Transverse colon (tissue), 4 donors: Measurements from ENCODE around the gene CHADL. TPM values are rescaled to one million over a fixed set of nuclear protein-coding genes. Genes with fewer than 3 reads are reported as not detected.
A peak's percentile ranks its signal among the peaks of the same experiment; 100 is the strongest.

Source experiments
- DNase-seq: peaks from one replicate; pipeline ENCODE4 v3.0.0-alpha.2; 2019
- H3K27ac ChIP-seq, 4 donors: fragments of 200-600 bp; sonication (generic); 2 replicates each; pipeline ENCODE4 v1.5.1; 2016 to 2018; ENCODE audit warnings: inconsistent platforms in 4 of 4
- H3K27me3 ChIP-seq: fragments of 200-600 bp; sonication (generic); 2 replicates; pipeline ENCODE4 v1.5.1; 2017; ENCODE audit warnings: inconsistent platforms
- H3K36me3 ChIP-seq, 4 donors: fragments of 200-600 bp; sonication (generic); 2 replicates each; pipeline ENCODE4 v1.5.1; 2017 to 2019; ENCODE audit warnings: inconsistent platforms in 4 of 4
- H3K4me1 ChIP-seq, 4 donors: fragments of 200-600 bp; sonication (generic); 2 replicates each; pipeline ENCODE4 v1.5.1; 2017 to 2020; ENCODE audit warnings: inconsistent platforms in 4 of 4
- H3K4me3 ChIP-seq, 4 donors: fragments of 200-600 bp; sonication (generic); 1 replicate in 1 of 4; 2 replicates in 3 of 4; pipeline versions ENCODE4 v1.5.1 to v1.6.1; 2017 to 2019; ENCODE audit warnings: inconsistent platforms in 4 of 4
- H3K9me3 ChIP-seq, 2 donors: fragments of 200-600 bp; sonication (generic); 2 replicates each; pipeline ENCODE4 v1.5.1; 2017 to 2019; ENCODE audit warnings: inconsistent platforms in 2 of 2
- EP300 ChIP-seq: sonication (generic); formaldehyde crosslinking; IDR thresholded peaks from one replicate; pipeline ENCODE4 v1.6.1; 2017; ENCODE audit warnings: antibody characterized with exemption, low read depth
- POLR2A ChIP-seq: fragments of 450-650 bp; IDR thresholded peaks from one replicate; pipeline ENCODE4 v1.6.1; 2016; ENCODE audit warnings: antibody characterized with exemption, mild to moderate bottlenecking, moderate library complexity
- POLR2AphosphoS5 ChIP-seq, 3 donors: sonication (generic); formaldehyde crosslinking; IDR thresholded peaks; one replicate each; pipeline ENCODE4 v1.6.1; 2016; ENCODE audit warnings: antibody characterized with exemption in 3 of 3
- WGBS, 2 donors: methylation state at CpG; one replicate each; pipeline ENCODE4 v1.1.5; 2018; ENCODE audit warnings: low coverage in 1 of 2; 5-methylcytosine and 5-hydroxymethylcytosine counted together
- in situ Hi-C, 4 donors: fragments of 200-750 bp; cut with MboI; loops; one replicate each; pipeline versions ENCODE4 v1.15.0 to v1.15.1; 2017; ENCODE audit warnings: low sequenced_read_pairs in 3 of 4, low pct_ligation_motif_present in 1 of 4, low pct_unique_long_range_greater_than_20kb in 1 of 4
- intact Hi-C: fragments of 100-400 bp; cut with DNase I; formaldehyde crosslinking; loops from one replicate; pipeline ENCODE4 v1.15.1; 2023; ENCODE audit warnings: low total_unique reads
- total RNA-seq, 4 donors: library from RNA; depleted of rRNA; stranded (reverse); fragments of >200 nt; gene quantifications; one replicate each; pipeline ENCODE4 v1.1.0, GENCODE V29; 2016
- TF ChIP-seq, protein P1 (sequence below), 5 experiments: fragments of 200-600 bp in 3 of 5; fragments of 450-650 bp in 2 of 5; sonication (generic) in 3 of 5; IDR thresholded peaks; 1 replicate in 2 of 5; 2 replicates in 3 of 5; pipeline ENCODE4 v1.5.1; 2016 to 2017; ENCODE audit warnings: antibody characterized with exemption in 5 of 5, inconsistent platforms in 3 of 5, mild to moderate bottlenecking in 2 of 5, moderate library complexity in 1 of 5

CHADL gene
- total RNA-seq, 4 donors from 2014 or later, result 3.0 to 20.6 (median 5.3) TPM

DNA sequence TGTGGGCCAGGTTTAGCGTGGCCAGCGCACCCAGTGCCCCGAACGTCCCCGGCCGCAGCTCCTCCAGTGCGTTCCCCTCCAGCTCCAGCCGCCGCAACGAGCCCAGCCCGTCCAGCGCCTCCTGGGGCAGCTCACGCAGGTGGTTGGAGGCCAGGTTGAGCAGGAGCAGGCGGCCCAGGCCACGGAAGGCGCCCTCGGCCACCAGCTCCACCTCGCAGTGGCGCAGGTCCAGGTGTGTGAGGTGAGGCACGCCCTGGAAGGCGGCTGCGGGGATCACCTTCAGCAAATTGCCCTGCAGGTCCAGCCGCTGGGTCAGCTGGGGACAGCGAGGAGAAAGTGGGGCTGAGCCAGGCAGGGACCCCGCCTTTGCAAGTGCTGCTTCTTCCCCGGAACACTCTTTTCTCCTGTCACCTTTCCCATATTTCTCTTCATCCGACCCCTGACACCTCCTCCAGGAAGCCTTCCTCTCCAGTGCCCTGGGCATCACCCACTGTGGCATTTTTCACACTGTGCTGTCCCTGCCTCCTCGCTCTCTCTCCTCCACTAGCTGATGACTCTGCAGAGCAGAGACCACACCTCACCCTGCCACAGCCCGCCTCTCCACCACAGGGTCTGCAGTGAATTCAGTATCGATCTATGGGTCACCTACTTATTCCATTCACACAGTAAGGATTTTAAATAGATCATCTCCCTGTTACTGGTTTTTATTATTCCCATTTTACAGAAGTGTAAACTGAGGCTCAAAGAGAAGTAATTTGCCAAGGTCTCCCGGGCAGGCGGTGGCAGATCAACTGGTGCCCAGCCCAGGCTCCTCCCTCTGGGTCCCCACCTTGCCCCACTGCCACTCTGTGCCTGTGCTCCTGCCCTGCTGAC, 1.9 kb downstream of the CHADL start:
- no peaks in the 10 kb centered on the region for H3K27me3 ChIP-seq
- no peak overlapping the region for H3K4me3 ChIP-seq
- in situ Hi-C loops (no loop called here), intact Hi-C loops (no loop called here)
- no peaks in the 10 kb centered on the region for H3K36me3 ChIP-seq
- TF ChIP-seq POLR2AphosphoS5 (IDR thresholded peaks at IDR 0.05) (no peak), POLR2A (no peak)
- DNase-seq, result no peak
- no peak overlapping the region for H3K27ac ChIP-seq
- WGBS, 2 donors, result 88% methylated on average over 27 of the region's 32 CpGs; no CpG with 5 or more reads in 1 of the 2 donors
- peaks cover 6 to 15% (median 13%) of the 10 kb centered on the region in 4 donors for H3K4me1 ChIP-seq
- H3K9me3 ChIP-seq, result no peaks in the 10 kb centered on the region

DNA sequence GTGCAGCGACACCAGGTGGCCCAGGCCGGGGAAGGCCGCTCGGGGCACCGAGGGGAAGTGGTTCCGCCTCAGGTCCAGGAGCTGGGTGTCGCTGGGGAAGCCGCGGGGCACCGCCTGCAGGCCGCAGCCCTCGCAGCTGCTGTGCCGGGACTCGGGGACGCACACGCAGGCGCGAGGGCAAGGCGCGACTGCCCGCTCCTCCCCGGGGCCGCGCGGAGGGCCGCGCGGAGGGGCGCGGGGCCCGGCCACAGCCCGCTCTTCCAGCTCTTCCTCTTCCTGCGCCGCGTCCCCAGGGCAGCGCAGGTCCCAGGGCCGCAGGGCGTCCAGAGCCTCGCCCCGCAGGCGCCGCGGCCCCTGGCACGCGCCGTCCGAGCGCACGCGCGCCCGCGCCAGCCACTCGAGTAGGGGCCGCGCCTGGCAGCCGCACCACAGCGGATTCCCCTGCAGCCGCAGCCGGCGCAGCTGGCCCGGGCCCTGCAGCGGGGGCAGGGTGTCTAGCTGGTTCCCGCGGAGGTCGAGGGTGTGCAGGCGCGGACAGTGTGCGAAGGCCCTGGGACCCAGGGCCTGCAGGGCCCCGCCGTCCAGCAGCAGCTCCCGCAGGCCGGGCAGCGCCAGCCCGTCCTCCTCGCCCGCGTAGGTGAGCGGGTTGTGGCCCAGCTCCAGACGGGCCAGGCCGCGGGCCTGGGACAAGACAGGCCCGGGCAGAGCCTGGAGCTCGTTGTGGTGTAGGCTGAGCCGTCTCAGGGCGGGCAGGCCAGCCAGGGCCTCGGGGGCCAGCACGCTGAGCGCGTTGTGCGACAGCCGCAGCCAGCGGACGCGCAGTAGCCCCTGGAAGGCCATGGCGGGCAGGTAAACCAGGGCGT, 2.8 kb downstream of the CHADL start:
- in situ Hi-C loops, result no loop called here
- intact Hi-C loops, result no loop called here
- no peaks in the 10 kb centered on the region for H3K36me3 ChIP-seq
- WGBS, 2 donors, result 26% methylated on average over 27 of the region's 97 CpGs; no CpG with 5 or more reads in 1 of the 2 donors
- H3K4me1 ChIP-seq, result peaks cover 6 to 15% (median 13%) of the 10 kb centered on the region in 4 donors
- no peaks in the 10 kb centered on the region for H3K27me3 ChIP-seq
- peak overlapping the region; percentile 10 to 50 (median 39) for H3K27ac ChIP-seq
- TF ChIP-seq POLR2A, result no peak
- TF ChIP-seq, protein P1, sequence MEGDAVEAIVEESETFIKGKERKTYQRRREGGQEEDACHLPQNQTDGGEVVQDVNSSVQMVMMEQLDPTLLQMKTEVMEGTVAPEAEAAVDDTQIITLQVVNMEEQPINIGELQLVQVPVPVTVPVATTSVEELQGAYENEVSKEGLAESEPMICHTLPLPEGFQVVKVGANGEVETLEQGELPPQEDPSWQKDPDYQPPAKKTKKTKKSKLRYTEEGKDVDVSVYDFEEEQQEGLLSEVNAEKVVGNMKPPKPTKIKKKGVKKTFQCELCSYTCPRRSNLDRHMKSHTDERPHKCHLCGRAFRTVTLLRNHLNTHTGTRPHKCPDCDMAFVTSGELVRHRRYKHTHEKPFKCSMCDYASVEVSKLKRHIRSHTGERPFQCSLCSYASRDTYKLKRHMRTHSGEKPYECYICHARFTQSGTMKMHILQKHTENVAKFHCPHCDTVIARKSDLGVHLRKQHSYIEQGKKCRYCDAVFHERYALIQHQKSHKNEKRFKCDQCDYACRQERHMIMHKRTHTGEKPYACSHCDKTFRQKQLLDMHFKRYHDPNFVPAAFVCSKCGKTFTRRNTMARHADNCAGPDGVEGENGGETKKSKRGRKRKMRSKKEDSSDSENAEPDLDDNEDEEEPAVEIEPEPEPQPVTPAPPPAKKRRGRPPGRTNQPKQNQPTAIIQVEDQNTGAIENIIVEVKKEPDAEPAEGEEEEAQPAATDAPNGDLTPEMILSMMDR (IDR thresholded peaks at IDR 0.05), result peak in 3 of 5 experiments; percentile 52 to 76 (median 71)
- no peaks in the 10 kb centered on the region for H3K9me3 ChIP-seq
- peak overlapping the region; percentile 3 to 53 (median 50) for H3K4me3 ChIP-seq
- DNase-seq, result peak; percentile 86

DNA sequence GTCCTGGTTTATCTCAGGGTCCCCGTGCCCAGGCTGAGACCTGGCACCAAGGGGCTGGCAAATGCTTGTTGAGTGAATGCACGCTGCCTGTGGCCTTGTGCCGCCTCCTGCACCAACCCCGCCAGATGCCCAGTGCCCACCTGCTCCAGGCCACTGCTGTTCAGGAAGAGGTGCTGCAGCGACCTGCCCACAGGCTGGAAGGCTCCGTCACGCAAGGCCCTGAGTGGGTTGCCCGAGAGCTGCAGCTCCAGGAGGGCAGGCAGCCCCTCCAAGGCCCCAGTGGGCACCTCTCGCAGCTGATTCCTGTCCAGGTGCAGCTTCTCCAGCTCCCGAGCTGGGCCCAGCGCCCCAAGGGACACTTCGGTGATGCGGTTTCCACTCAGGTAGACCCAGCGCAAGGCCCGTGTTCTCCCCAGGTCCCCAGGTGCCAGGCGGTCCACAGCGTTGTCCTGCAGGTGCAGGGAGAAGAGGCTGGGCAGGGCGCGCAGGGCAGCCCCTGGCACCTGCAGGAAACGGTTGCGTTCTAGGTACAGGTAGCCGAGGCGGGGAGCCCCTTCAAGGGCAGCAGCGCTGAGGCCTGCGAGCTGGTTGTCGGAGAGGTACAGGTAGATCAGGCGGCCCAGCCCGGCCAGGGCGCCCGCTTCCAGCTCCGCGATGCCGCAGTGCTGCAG, 3.6 kb downstream of the CHADL start:
- Histone ChIP-seq H3K4me3 (peak overlapping the region; percentile 3 to 53 (median 50)), H3K4me1 (peaks cover 6 to 15% (median 13%) of the 10 kb centered on the region in 4 donors), H3K27me3 (no peaks in the 10 kb centered on the region), H3K36me3 (no peaks in the 10 kb centered on the region), H3K9me3 (no peaks in the 10 kb centered on the region), H3K27ac (peak overlapping the region; percentile 10 to 50 (median 39))
- WGBS, 2 donors, result 27% methylated on average over 13 of the region's 33 CpGs; no CpG with 5 or more reads in 1 of the 2 donors
- intact Hi-C loops, result no loop called here
- TF ChIP-seq POLR2AphosphoS5 (IDR thresholded peaks at IDR 0.05), result no peak
- TF ChIP-seq, protein P1 (IDR thresholded peaks at IDR 0.05), result peak in 2 of 5 experiments; percentile 55 to 61
- DNase-seq, result no peak
- in situ Hi-C loops, result no loop called here

DNA sequence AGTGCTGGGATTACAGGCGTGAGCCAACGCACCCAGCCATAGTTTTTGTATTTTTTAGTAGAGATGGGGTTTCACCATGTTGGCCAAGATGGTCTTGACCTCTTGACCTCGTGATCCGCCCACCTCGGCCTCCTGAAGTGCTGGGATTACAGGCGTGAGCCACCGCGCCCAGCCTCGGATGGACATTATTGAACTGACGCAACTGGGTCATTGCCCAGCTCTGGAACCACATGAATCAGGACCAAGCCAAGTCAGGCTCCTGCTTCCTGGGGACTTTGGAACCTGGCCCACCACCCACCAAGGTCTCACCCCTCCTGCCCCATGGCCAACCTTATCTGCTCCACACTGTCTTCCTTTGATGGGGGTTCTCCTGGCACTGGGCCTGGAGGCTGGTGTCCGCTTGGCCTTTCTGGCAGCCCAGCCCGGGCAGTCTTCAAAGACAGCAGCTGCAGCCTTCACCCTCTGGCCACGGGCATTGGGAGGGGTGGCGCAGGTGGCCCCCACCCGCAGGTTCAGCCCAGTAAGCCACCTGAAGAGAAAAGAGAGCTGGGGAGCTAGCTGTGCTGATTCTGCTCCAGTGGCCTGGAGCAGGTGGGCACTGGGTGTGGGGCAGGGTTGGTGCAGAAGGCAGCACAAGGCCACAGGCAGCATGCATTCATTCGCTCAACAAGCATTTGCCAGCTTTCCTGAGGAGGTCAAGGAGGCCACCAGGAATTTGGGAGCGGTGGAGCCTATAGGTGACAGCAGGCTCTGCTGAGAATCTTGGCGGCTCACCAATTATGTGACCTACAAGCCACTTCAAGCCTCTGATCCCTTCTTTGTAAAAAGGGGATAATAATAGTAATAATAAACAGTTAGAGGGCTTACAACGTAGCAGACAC, 5.7 kb downstream of the CHADL start:
- in situ Hi-C loops (no loop called here), intact Hi-C loops (no loop called here)
- Histone ChIP-seq H3K4me1 (peaks cover 6 to 15% (median 13%) of the 10 kb centered on the region in 4 donors), H3K9me3 (no peaks in the 10 kb centered on the region), H3K36me3 (no peaks in the 10 kb centered on the region), H3K27ac (no peak overlapping the region), H3K4me3 (no peak overlapping the region), H3K27me3 (no peaks in the 10 kb centered on the region)
- TF ChIP-seq POLR2A (no peak), POLR2AphosphoS5 (IDR thresholded peaks at IDR 0.05) (no peak), EP300 (no peak)
- TF ChIP-seq, protein P1 (IDR thresholded peaks at IDR 0.05), result no peak
- no peak for DNase-seq
- 76 to 100% methylated on average over 2 to 18 of the region's 19 CpGs for WGBS, 2 donors
